H1 (cell line): ENCODE data around the gene SDF2.

Source experiments
- EP300 ChIP-seq, 2 experiments: IDR thresholded peaks; 1 replicate in 1 of 2; 2 replicates in 1 of 2; pipeline ENCODE4 v1.6.1; 2011 to 2012; ENCODE audit warnings: low read depth in 2 of 2, low read length in 2 of 2, mild to moderate bottlenecking in 2 of 2, borderline replicate concordance in 1 of 2, inconsistent platforms in 1 of 2, moderate library complexity in 1 of 2
- EZH2 ChIP-seq: fragments of 200-600 bp; sonication (generic); IDR thresholded peaks from 2 replicates; pipeline ENCODE4 v1.7.1; 2012; ENCODE audit warnings: low read depth, mild to moderate bottlenecking, moderate library complexity, low read length, inconsistent platforms; ENCODE audit not compliant: severe bottlenecking
- MAX ChIP-seq: IDR thresholded peaks from 2 replicates; pipeline ENCODE4 v1.6.1; 2012; ENCODE audit warnings: inconsistent platforms
- SIN3A ChIP-seq, 2 experiments: IDR thresholded peaks in 1 of 2; conservative IDR thresholded peaks in 1 of 2; 2 replicates each; pipeline ENCODE4 v1.6.1; 2011 to 2012; ENCODE audit warnings: low read length in 2 of 2, improper control_type of control experiment in 1 of 2, low read depth in 1 of 2, mild to moderate bottlenecking in 1 of 2
- TEAD4 ChIP-seq: IDR thresholded peaks from 2 replicates; pipeline ENCODE4 v1.6.1; 2012; ENCODE audit warnings: low read depth, low read length, inconsistent platforms, mixed read lengths

GRCh38 chr17:28612936-28613872 is 48.5 kb downstream of the SDF2 start:
- TF ChIP-seq SIN3A (conservative IDR thresholded peaks at IDR 0.05 in 1 of 2, IDR thresholded peaks at IDR 0.05 in 1 of 2; ENCODE audit: low read depth in 1 of 2, low read length in 2 of 2) (no peak), EP300 (IDR thresholded peaks at IDR 0.05; ENCODE audit: borderline replicate concordance in 1 of 2, low read depth in 2 of 2, low read length in 2 of 2) (no peak), EZH2 (no peak), MAX (no peak), TEAD4 (no peak)
